ENCODE measurements around the gene CRTC1. TPM values are rescaled to one million over a fixed set of nuclear protein-coding genes. Genes with fewer than 3 reads are reported as not detected.

CRTC1 gene
- total RNA-seq, 1 donor from 2014 or later = 0.79 TPM

GRCh38 chr19:18704054-18704453 lies 20.6 kb downstream of the CRTC1 start:
- TF ChIP-seq, protein P1, sequence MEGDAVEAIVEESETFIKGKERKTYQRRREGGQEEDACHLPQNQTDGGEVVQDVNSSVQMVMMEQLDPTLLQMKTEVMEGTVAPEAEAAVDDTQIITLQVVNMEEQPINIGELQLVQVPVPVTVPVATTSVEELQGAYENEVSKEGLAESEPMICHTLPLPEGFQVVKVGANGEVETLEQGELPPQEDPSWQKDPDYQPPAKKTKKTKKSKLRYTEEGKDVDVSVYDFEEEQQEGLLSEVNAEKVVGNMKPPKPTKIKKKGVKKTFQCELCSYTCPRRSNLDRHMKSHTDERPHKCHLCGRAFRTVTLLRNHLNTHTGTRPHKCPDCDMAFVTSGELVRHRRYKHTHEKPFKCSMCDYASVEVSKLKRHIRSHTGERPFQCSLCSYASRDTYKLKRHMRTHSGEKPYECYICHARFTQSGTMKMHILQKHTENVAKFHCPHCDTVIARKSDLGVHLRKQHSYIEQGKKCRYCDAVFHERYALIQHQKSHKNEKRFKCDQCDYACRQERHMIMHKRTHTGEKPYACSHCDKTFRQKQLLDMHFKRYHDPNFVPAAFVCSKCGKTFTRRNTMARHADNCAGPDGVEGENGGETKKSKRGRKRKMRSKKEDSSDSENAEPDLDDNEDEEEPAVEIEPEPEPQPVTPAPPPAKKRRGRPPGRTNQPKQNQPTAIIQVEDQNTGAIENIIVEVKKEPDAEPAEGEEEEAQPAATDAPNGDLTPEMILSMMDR (IDR thresholded peaks at IDR 0.05; ENCODE audit: insufficient read depth, low read length, severe bottlenecking) = no peak
- no peaks in the 10 kb centered on the region for H3K27me3 ChIP-seq (ENCODE audit: control insufficient read depth, insufficient read depth, low read length)
- FAIRE-seq = no peak
- H3K4me3 ChIP-seq (ENCODE audit: low read depth, low read length) = no peak overlapping the region
- peak; percentile 21 for DNase-seq (ENCODE audit: low read depth)
- H3K36me3 ChIP-seq (ENCODE audit: control insufficient read depth, insufficient read depth, low read length) = no peaks in the 10 kb centered on the region

DNA sequence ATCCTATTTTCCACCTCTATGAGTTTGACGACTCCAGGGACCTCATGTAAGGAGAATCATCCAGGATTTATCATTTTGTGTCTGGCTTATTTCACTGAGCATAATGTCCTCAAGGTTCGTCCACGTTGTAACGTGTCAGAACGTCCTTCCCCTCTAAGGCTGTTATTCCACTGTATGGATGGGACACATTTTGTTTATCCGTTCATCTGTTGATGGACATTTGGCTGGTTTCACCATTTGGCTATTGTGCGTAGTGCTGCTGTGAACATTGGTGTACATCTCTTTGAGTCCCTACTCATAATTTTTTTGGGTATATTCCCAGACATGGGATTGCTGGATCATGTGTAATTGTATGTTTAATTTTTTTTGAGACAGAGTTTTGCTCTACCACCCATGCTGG lies 21.5 kb downstream of the CRTC1 start:
- FAIRE-seq (peak; percentile 62), DNase-seq (ENCODE audit: low read depth) (no peak)
- H3K4me3 ChIP-seq (ENCODE audit: low read depth, low read length) = no peak overlapping the region
- H3K36me3 ChIP-seq (ENCODE audit: control insufficient read depth, insufficient read depth, low read length) = no peaks in the 10 kb centered on the region
- no peaks in the 10 kb centered on the region for H3K27me3 ChIP-seq (ENCODE audit: control insufficient read depth, insufficient read depth, low read length)
- TF ChIP-seq, protein P1 (IDR thresholded peaks at IDR 0.05; ENCODE audit: insufficient read depth, low read length, severe bottlenecking) = no peak

- Histone ChIP-seq H3K36me3 (ENCODE audit: control insufficient read depth, insufficient read depth, low read length) (no peaks in the 10 kb centered on the region), H3K27me3 (ENCODE audit: control insufficient read depth, insufficient read depth, low read length) (no peaks in the 10 kb centered on the region), H3K4me3 (ENCODE audit: low read depth, low read length) (no peak overlapping the region)
- DNase-seq (ENCODE audit: low read depth) (no peak), FAIRE-seq (no peak)
- TF ChIP-seq, protein P1 (IDR thresholded peaks at IDR 0.05; ENCODE audit: insufficient read depth, low read length, severe bottlenecking) = no peak
Observed at GRCh38 chr19:18708452-18709231, 25.2 kb downstream of the CRTC1 start.

DNA sequence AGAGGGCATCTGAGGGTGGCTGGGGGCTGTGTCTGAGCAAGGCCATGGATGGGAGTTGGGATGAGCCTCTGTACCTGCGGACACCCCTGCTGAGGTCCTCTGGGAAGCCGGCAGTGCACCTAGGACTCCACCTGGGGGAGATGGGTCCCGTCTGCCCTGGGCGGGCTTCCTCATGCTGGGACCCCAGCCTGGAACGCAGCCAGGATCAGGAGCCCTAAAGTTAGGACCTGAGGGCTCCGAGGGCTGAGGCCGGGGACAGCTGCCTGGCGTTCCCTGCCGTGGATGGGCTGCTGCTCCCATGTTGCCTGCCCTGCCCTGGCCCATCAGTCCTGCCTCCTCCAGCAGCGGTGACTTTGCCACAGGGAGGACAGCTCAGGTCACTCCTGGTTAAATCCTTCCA lies 26.1 kb downstream of the CRTC1 start:
- no peak for DNase-seq (ENCODE audit: low read depth)
- TF ChIP-seq, protein P1 (IDR thresholded peaks at IDR 0.05; ENCODE audit: insufficient read depth, low read length, severe bottlenecking) = no peak
- no peak for FAIRE-seq
- Histone ChIP-seq H3K36me3 (ENCODE audit: control insufficient read depth, insufficient read depth, low read length) (no peaks in the 10 kb centered on the region), H3K4me3 (ENCODE audit: low read depth, low read length) (no peak overlapping the region), H3K27me3 (ENCODE audit: control insufficient read depth, insufficient read depth, low read length) (no peaks in the 10 kb centered on the region)

- FAIRE-seq (no peak), DNase-seq (ENCODE audit: low read depth) (no peak)
- TF ChIP-seq, protein P1 (IDR thresholded peaks at IDR 0.05; ENCODE audit: insufficient read depth, low read length, severe bottlenecking) = no peak
- H3K4me3 ChIP-seq (ENCODE audit: low read depth, low read length) = no peak overlapping the region
- H3K36me3 ChIP-seq (ENCODE audit: control insufficient read depth, insufficient read depth, low read length) = no peaks in the 10 kb centered on the region
- H3K27me3 ChIP-seq (ENCODE audit: control insufficient read depth, insufficient read depth, low read length) = no peaks in the 10 kb centered on the region
Observed at GRCh38 chr19:18710186-18710585, 26.7 kb downstream of the CRTC1 start.
